GM23338 (cell line): ENCODE measurements around the gene C1orf21. TPM values are rescaled to one million over a fixed set of nuclear protein-coding genes. Genes with fewer than 3 reads are reported as not detected.

Source experiments
- ATAC-seq: fragments of 200-7000 bp; cut with Tn5 transposase; 3 replicates; pipeline ENCODE4 v1.9.1; 2020
- DNase-seq: peaks from one replicate; pipeline ENCODE4 v3.0.0-alpha.2; 2015; ENCODE audit warnings: low spot score
- H2AFZ ChIP-seq: fragments of 200-600 bp; sonication (generic); 2 replicates; pipeline ENCODE4 v1.8.0; 2016; ENCODE audit warnings: antibody characterized with exemption, mild to moderate bottlenecking, moderate library complexity
- H3F3A ChIP-seq: fragments of 200-600 bp; sonication (generic); replicated peaks from 2 replicates; pipeline ENCODE4 v1.8.0; 2017; ENCODE audit warnings: antibody characterized with exemption, mixed run types, low read depth
- H3K27ac ChIP-seq: fragments of 200-600 bp; sonication (generic); 2 replicates; pipeline ENCODE4 v1.6.1; 2016; ENCODE audit warnings: low read depth
- H3K27me3 ChIP-seq: fragments of 200-600 bp; sonication (generic); 2 replicates; pipeline ENCODE4 v1.8.0; 2016; ENCODE audit warnings: mild to moderate bottlenecking, mixed run types, moderate library complexity; ENCODE audit not compliant: insufficient read depth
- H3K36me3 ChIP-seq: fragments of 200-600 bp; sonication (generic); 2 replicates; pipeline ENCODE4 v1.8.0; 2016; ENCODE audit warnings: mild to moderate bottlenecking; ENCODE audit not compliant: insufficient read depth
- H3K4me1 ChIP-seq: fragments of 200-600 bp; sonication (generic); 2 replicates; pipeline ENCODE4 v1.8.0; 2016; ENCODE audit warnings: mild to moderate bottlenecking, moderate library complexity; ENCODE audit not compliant: insufficient read depth
- H3K4me2 ChIP-seq: fragments of 200-600 bp; sonication (generic); 2 replicates; pipeline ENCODE4 v1.7.1; 2017; ENCODE audit warnings: mixed run types
- H3K4me3 ChIP-seq: fragments of 200-600 bp; sonication (generic); 2 replicates; pipeline ENCODE4 v1.6.1; 2016; ENCODE audit warnings: mixed run types
- H3K79me2 ChIP-seq: fragments of 200-600 bp; sonication (generic); replicated peaks from 2 replicates; pipeline ENCODE4 v1.8.0; 2017; ENCODE audit warnings: mild to moderate bottlenecking; ENCODE audit not compliant: insufficient read depth
- H3K9me2 ChIP-seq: fragments of 200-600 bp; sonication (generic); 2 replicates; pipeline ENCODE4 v1.8.0; 2017; ENCODE audit not compliant: insufficient read depth
- H4K20me1 ChIP-seq: fragments of 200-600 bp; sonication (generic); replicated peaks from 2 replicates; pipeline ENCODE4 v1.8.0; 2017; ENCODE audit warnings: mild to moderate bottlenecking; ENCODE audit not compliant: insufficient read depth
- H3K27ac Mint-ChIP-seq: 2 replicates; pipeline ENCODE4 v1.8.0; 2020; ENCODE audit warnings: inconsistent platforms, mild to moderate bottlenecking, moderate library complexity, mixed read lengths
- H3K27me3 Mint-ChIP-seq: 3 replicates; pipeline ENCODE4 v1.8.0; 2022; ENCODE audit warnings: low read depth, mild to moderate bottlenecking, moderate library complexity, mixed read lengths, inconsistent platforms; ENCODE audit not compliant: insufficient read depth, poor library complexity
- H3K36me3 Mint-ChIP-seq: 3 replicates; pipeline ENCODE4 v1.8.0; 2021; ENCODE audit warnings: low read depth, mild to moderate bottlenecking, inconsistent platforms, moderate library complexity, mixed read lengths
- H3K4me1 Mint-ChIP-seq: 3 replicates; pipeline ENCODE4 v1.8.0; 2020; ENCODE audit warnings: mild to moderate bottlenecking, inconsistent platforms, mixed read lengths
- H3K4me3 Mint-ChIP-seq: 3 replicates; pipeline ENCODE4 v1.8.0; 2021; ENCODE audit warnings: moderate library complexity, mild to moderate bottlenecking, inconsistent platforms, mixed read lengths
- H3K9me3 Mint-ChIP-seq: 3 replicates; pipeline ENCODE4 v1.8.0; 2020; ENCODE audit warnings: moderate library complexity, mild to moderate bottlenecking, inconsistent platforms, mixed read lengths
- CREB1 ChIP-seq: fragments of 250-450 bp; sonication (Bioruptor Pico); IDR thresholded peaks from 2 replicates; pipeline ENCODE4 v1.5.0; 2020; ENCODE audit warnings: low read depth, mild to moderate bottlenecking, moderate library complexity
- EZH2 ChIP-seq: fragments of 200-600 bp; sonication (generic); IDR thresholded peaks from one replicate; pipeline ENCODE4 v1.8.0; 2017; ENCODE audit warnings: antibody characterized with exemption, mild to moderate bottlenecking, low read depth; ENCODE audit not compliant: unreplicated experiment
- EZH2phosphoT487 ChIP-seq: fragments of 200-600 bp; sonication (generic); IDR thresholded peaks from one replicate; pipeline ENCODE4 v1.8.1; 2018; ENCODE audit warnings: antibody characterized with exemption; ENCODE audit not compliant: unreplicated experiment
- JUNB ChIP-seq: IDR thresholded peaks from one replicate; pipeline ENCODE4 v1.6.1; 2016; ENCODE audit warnings: antibody characterized with exemption; ENCODE audit not compliant: unreplicated experiment
- NANOG ChIP-seq: IDR thresholded peaks from 2 replicates; pipeline ENCODE4 v1.6.1; 2016; ENCODE audit warnings: antibody characterized with exemption, borderline replicate concordance
- POLR2AphosphoS5 ChIP-seq: IDR thresholded peaks from 2 replicates; pipeline ENCODE4 v1.6.1; 2016; ENCODE audit warnings: antibody characterized with exemption, low read depth
- STAT1 ChIP-seq: IDR thresholded peaks from one replicate; pipeline ENCODE4 v1.6.1; 2016; ENCODE audit warnings: antibody characterized with exemption; ENCODE audit not compliant: unreplicated experiment
- ZNF114 ChIP-seq: fragments of 250-450 bp; sonication (Bioruptor Pico); IDR thresholded peaks from 2 replicates; pipeline ENCODE4 v1.5.0; 2020; ENCODE audit warnings: mild to moderate bottlenecking, moderate library complexity
- polyA plus RNA-seq: library from polyadenylated mRNA; unstranded; fragments of >200 nt; fragmentation: Nextera tagmentation; extraction: Ambion mirVana; gene quantifications from 2 replicates; pipeline ENCODE4 v1.2.1, GENCODE V29; 2016
- total RNA-seq: library from RNA; depleted of rRNA; stranded (reverse); fragments of >200 nt; shearing (Covaris generic); gene quantifications from 2 replicates; pipeline ENCODE4 v1.2.3, GENCODE V29; 2014
- TF ChIP-seq, protein P1 (sequence below), 2 experiments: fragments of 200-600 bp in 1 of 2; sonication (generic) in 1 of 2; conservative IDR thresholded peaks; 2 replicates each; pipeline versions ENCODE4 v1.5.1 to v1.6.1; 2016 to 2017; ENCODE audit warnings: antibody characterized with exemption in 2 of 2, low read depth in 2 of 2, mild to moderate bottlenecking in 2 of 2, moderate library complexity in 1 of 2
- TF ChIP-seq, protein P2 (sequence below): IDR thresholded peaks from one replicate; pipeline ENCODE4 v1.6.1; 2018; ENCODE audit warnings: antibody characterized with exemption; ENCODE audit not compliant: unreplicated experiment
- TF ChIP-seq, protein P3 (sequence below): fragments of 250-450 bp; sonication (Bioruptor Pico); IDR thresholded peaks from 2 replicates; pipeline ENCODE4 v1.5.0; 2020; ENCODE audit warnings: mild to moderate bottlenecking, moderate library complexity

C1orf21 gene
- total and polyA plus RNA-seq, 2 experiments from 2014 or later = 28.0 to 40.4 TPM

DNA sequence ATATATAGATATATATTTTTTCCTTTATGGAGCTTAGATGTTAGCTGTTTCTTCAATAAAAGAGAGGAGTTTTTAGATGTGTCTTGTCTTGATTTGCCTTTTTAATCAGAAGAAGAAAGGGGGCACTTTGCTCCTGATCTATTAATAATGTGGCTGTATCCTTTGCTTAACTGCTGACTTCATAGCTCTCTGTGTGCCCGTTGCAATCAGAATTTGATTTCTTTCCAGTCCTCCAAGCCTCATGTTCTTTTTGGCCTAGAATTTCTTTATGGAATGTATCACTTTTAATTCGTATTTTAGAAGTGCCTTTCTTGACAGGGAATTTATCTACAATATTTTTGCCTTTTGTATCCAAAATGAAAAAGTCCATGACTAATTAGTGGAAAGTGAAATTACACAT, 85.3 kb downstream of the C1orf21 start:
- TF ChIP-seq, protein P1, sequence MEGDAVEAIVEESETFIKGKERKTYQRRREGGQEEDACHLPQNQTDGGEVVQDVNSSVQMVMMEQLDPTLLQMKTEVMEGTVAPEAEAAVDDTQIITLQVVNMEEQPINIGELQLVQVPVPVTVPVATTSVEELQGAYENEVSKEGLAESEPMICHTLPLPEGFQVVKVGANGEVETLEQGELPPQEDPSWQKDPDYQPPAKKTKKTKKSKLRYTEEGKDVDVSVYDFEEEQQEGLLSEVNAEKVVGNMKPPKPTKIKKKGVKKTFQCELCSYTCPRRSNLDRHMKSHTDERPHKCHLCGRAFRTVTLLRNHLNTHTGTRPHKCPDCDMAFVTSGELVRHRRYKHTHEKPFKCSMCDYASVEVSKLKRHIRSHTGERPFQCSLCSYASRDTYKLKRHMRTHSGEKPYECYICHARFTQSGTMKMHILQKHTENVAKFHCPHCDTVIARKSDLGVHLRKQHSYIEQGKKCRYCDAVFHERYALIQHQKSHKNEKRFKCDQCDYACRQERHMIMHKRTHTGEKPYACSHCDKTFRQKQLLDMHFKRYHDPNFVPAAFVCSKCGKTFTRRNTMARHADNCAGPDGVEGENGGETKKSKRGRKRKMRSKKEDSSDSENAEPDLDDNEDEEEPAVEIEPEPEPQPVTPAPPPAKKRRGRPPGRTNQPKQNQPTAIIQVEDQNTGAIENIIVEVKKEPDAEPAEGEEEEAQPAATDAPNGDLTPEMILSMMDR (conservative IDR thresholded peaks at IDR 0.05; ENCODE audit: low read depth in 2 of 2) = no peak
- TF ChIP-seq POLR2AphosphoS5 (no peak), EZH2 (no peak), ZNF114 (CRISPR knock-in tag) (no peak), EZH2phosphoT487 (no peak), JUNB (no peak), NANOG (no peak), STAT1 (no peak), CREB1 (no peak)
- TF ChIP-seq, protein P2, sequence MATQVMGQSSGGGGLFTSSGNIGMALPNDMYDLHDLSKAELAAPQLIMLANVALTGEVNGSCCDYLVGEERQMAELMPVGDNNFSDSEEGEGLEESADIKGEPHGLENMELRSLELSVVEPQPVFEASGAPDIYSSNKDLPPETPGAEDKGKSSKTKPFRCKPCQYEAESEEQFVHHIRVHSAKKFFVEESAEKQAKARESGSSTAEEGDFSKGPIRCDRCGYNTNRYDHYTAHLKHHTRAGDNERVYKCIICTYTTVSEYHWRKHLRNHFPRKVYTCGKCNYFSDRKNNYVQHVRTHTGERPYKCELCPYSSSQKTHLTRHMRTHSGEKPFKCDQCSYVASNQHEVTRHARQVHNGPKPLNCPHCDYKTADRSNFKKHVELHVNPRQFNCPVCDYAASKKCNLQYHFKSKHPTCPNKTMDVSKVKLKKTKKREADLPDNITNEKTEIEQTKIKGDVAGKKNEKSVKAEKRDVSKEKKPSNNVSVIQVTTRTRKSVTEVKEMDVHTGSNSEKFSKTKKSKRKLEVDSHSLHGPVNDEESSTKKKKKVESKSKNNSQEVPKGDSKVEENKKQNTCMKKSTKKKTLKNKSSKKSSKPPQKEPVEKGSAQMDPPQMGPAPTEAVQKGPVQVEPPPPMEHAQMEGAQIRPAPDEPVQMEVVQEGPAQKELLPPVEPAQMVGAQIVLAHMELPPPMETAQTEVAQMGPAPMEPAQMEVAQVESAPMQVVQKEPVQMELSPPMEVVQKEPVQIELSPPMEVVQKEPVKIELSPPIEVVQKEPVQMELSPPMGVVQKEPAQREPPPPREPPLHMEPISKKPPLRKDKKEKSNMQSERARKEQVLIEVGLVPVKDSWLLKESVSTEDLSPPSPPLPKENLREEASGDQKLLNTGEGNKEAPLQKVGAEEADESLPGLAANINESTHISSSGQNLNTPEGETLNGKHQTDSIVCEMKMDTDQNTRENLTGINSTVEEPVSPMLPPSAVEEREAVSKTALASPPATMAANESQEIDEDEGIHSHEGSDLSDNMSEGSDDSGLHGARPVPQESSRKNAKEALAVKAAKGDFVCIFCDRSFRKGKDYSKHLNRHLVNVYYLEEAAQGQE = no peak
- TF ChIP-seq, protein P3, sequence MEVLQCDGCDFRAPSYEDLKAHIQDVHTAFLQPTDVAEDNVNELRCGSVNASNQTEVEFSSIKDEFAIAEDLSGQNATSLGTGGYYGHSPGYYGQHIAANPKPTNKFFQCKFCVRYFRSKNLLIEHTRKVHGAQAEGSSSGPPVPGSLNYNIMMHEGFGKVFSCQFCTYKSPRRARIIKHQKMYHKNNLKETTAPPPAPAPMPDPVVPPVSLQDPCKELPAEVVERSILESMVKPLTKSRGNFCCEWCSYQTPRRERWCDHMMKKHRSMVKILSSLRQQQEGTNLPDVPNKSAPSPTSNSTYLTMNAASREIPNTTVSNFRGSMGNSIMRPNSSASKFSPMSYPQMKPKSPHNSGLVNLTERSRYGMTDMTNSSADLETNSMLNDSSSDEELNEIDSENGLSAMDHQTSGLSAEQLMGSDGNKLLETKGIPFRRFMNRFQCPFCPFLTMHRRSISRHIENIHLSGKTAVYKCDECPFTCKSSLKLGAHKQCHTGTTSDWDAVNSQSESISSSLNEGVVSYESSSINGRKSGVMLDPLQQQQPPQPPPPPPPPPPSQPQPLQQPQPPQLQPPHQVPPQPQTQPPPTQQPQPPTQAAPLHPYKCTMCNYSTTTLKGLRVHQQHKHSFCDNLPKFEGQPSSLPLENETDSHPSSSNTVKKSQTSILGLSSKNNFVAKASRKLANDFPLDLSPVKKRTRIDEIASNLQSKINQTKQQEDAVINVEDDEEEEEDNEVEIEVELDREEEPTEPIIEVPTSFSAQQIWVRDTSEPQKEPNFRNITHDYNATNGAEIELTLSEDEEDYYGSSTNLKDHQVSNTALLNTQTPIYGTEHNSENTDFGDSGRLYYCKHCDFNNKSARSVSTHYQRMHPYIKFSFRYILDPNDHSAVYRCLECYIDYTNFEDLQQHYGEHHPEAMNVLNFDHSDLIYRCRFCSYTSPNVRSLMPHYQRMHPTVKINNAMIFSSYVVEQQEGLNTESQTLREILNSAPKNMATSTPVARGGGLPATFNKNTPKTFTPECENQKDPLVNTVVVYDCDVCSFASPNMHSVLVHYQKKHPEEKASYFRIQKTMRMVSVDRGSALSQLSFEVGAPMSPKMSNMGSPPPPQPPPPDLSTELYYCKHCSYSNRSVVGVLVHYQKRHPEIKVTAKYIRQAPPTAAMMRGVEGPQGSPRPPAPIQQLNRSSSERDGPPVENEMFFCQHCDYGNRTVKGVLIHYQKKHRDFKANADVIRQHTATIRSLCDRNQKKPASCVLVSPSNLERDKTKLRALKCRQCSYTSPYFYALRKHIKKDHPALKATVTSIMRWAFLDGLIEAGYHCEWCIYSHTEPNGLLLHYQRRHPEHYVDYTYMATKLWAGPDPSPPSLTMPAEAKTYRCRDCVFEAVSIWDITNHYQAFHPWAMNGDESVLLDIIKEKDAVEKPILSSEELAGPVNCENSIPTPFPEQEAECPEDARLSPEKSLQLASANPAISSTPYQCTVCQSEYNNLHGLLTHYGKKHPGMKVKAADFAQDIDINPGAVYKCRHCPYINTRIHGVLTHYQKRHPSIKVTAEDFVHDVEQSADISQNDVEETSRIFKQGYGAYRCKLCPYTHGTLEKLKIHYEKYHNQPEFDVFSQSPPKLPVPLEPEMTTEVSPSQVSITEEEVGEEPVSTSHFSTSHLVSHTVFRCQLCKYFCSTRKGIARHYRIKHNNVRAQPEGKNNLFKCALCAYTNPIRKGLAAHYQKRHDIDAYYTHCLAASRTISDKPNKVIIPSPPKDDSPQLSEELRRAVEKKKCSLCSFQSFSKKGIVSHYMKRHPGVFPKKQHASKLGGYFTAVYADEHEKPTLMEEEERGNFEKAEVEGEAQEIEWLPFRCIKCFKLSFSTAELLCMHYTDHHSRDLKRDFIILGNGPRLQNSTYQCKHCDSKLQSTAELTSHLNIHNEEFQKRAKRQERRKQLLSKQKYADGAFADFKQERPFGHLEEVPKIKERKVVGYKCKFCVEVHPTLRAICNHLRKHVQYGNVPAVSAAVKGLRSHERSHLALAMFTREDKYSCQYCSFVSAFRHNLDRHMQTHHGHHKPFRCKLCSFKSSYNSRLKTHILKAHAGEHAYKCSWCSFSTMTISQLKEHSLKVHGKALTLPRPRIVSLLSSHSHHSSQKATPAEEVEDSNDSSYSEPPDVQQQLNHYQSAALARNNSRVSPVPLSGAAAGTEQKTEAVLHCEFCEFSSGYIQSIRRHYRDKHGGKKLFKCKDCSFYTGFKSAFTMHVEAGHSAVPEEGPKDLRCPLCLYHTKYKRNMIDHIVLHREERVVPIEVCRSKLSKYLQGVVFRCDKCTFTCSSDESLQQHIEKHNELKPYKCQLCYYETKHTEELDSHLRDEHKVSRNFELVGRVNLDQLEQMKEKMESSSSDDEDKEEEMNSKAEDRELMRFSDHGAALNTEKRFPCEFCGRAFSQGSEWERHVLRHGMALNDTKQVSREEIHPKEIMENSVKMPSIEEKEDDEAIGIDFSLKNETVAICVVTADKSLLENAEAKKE (CRISPR knock-in tag) = no peak
- H4K20me1 ChIP-seq = no peaks in the 10 kb centered on the region
- peaks cover 18% of the 10 kb centered on the region; the same call in 2 of the 3 replicates for H3K4me1 Mint-ChIP-seq
- H3K4me3 Mint-ChIP-seq = no peak overlapping the region
- no peaks in the 10 kb centered on the region for H3K9me2 ChIP-seq
- no peaks in the 10 kb centered on the region for H3K36me3 Mint-ChIP-seq
- peaks cover 15% of the 10 kb centered on the region; the same call in 1 of the 2 replicates for H3K4me1 ChIP-seq
- no peak overlapping the region for H2AFZ ChIP-seq
- H3K27ac ChIP-seq = no peak overlapping the region
- no peaks in the 10 kb centered on the region for H3K36me3 ChIP-seq
- no peak overlapping the region for H3K27ac Mint-ChIP-seq
- H3K27me3 ChIP-seq = no peaks in the 10 kb centered on the region
- no peaks in the 10 kb centered on the region for H3K9me3 Mint-ChIP-seq
- DNase-seq (no peak), ATAC-seq (no peak)
- H3K4me3 ChIP-seq = no peak overlapping the region
- H3K79me2 ChIP-seq = peaks cover 45% of the 10 kb centered on the region
- H3F3A ChIP-seq = no peaks in the 10 kb centered on the region
- no peak overlapping the region for H3K4me2 ChIP-seq
- no peaks in the 10 kb centered on the region for H3K27me3 Mint-ChIP-seq
